Prostate gland (tissue), 2 donors: ENCODE measurements around the gene GAN. TPM values are rescaled to one million over a fixed set of nuclear protein-coding genes. Genes with fewer than 3 reads are reported as not detected.

Experiments
- DNase-seq: peaks from one replicate; pipeline ENCODE4 v3.0.0-alpha.2; 2019; ENCODE audit warnings: low spot score
- H3K27ac ChIP-seq, 2 donors: fragments of 200-600 bp; sonication (generic); 2 replicates each; pipeline ENCODE4 v1.5.1; 2017 to 2019
- H3K27me3 ChIP-seq: fragments of 200-600 bp; sonication (generic); replicated peaks from 2 replicates; pipeline ENCODE4 v1.5.1; 2019; ENCODE audit not compliant: insufficient read depth
- H3K36me3 ChIP-seq, 2 donors: fragments of 200-600 bp; sonication (generic); 1 replicate in 1 of 2; 2 replicates in 1 of 2; pipeline versions ENCODE4 v1.5.1 to v1.8.1; 2017 to 2019
- H3K4me1 ChIP-seq: fragments of 200-600 bp; sonication (generic); replicated peaks from 2 replicates; pipeline ENCODE4 v1.5.1; 2019
- H3K4me3 ChIP-seq, 2 donors: fragments of 200-600 bp; sonication (generic); 2 replicates each; pipeline ENCODE4 v1.5.1; 2017 to 2019
- H3K9me3 ChIP-seq: fragments of 200-600 bp; sonication (generic); 2 replicates; pipeline ENCODE4 v1.5.1; 2017
- POLR2A ChIP-seq: fragments of 450-650 bp; IDR thresholded peaks from one replicate; pipeline ENCODE4 v1.6.1; 2016; ENCODE audit warnings: antibody characterized with exemption, mild to moderate bottlenecking
- POLR2AphosphoS5 ChIP-seq: sonication (generic); formaldehyde crosslinking; IDR thresholded peaks from one replicate; pipeline ENCODE4 v1.6.1; 2017; ENCODE audit warnings: antibody characterized with exemption
- WGBS: methylation state at CpG from one replicate; pipeline ENCODE4 v1.1.5; 2018; 5-methylcytosine and 5-hydroxymethylcytosine counted together
- intact Hi-C: fragments of 100-400 bp; cut with DNase I; formaldehyde crosslinking; loops from one replicate; pipeline ENCODE4 v1.14.2; 2022
- total RNA-seq, 2 donors: library from RNA; depleted of rRNA; stranded (reverse); fragments of >200 nt; gene quantifications; one replicate each; pipeline ENCODE4 v1.1.0, GENCODE V29; 2016
- TF ChIP-seq, protein P1 (sequence below), 4 experiments: fragments of 200-600 bp in 2 of 4; fragments of 450-650 bp in 2 of 4; sonication (generic) in 2 of 4; IDR thresholded peaks; 1 replicate in 3 of 4; 2 replicates in 1 of 4; pipeline ENCODE4 v1.5.1; 2016 to 2019; ENCODE audit warnings: antibody characterized with exemption in 4 of 4, mild to moderate bottlenecking in 2 of 4, moderate library complexity in 2 of 4

Gene GAN
- total RNA-seq, 2 donors from 2014 or later = 8.2 to 10.1 TPM

DNA sequence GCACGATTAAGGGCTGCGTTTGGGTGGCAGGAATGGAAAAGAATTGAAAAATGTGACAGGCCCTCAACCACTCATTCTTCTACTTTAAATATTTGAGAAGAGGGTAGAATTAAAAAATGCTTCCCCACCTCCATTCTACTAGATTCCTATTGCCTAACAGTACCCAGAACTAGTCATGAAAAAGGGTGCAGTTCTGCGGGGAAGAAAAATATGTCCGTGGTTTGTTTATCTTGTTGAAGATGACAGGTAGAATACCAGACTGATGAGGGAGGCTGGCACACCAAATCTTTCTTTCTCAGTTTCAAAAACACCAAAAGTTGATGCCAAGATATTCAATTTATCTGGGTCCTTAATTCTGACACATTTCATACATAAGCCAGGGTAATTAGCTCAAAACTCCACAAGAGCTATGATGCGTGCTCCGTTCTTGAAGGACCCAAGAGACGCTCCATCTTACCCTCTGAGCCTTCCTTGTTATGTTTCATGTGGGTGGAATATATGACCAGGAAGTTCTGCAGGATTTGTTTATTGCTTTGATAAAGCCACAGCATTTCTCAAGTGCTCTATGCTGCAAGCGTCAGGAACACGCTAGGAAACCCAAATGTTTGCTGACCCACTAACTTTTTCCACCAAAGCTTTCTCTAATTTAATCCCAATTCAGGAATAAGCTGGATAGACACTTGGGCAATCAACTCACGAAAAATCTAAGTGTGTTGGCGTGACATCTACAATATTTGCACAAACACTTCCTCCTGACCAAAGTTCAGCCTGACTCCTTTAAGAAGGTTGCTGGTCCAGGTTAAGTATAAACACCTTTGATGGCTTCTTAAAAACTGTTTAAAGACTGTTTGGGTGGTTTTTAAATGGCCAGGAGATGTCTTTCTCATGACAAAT is 20.6 kb upstream of the GAN start:
- Histone ChIP-seq H3K4me3 (no peak overlapping the region), H3K27me3 (no peaks in the 10 kb centered on the region), H3K9me3 (no peaks in the 10 kb centered on the region), H3K36me3 (no peaks in the 10 kb centered on the region), H3K4me1 (no peaks in the 10 kb centered on the region), H3K27ac (no peak overlapping the region)
- no peak for DNase-seq
- TF ChIP-seq, protein P1, sequence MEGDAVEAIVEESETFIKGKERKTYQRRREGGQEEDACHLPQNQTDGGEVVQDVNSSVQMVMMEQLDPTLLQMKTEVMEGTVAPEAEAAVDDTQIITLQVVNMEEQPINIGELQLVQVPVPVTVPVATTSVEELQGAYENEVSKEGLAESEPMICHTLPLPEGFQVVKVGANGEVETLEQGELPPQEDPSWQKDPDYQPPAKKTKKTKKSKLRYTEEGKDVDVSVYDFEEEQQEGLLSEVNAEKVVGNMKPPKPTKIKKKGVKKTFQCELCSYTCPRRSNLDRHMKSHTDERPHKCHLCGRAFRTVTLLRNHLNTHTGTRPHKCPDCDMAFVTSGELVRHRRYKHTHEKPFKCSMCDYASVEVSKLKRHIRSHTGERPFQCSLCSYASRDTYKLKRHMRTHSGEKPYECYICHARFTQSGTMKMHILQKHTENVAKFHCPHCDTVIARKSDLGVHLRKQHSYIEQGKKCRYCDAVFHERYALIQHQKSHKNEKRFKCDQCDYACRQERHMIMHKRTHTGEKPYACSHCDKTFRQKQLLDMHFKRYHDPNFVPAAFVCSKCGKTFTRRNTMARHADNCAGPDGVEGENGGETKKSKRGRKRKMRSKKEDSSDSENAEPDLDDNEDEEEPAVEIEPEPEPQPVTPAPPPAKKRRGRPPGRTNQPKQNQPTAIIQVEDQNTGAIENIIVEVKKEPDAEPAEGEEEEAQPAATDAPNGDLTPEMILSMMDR (IDR thresholded peaks at IDR 0.05) = no peak
- TF ChIP-seq POLR2AphosphoS5 = no peak
- TF ChIP-seq POLR2A = no peak
- 78% methylated on average over 11 of the region's 11 CpGs for WGBS
- intact Hi-C loops = no loop called here

DNA sequence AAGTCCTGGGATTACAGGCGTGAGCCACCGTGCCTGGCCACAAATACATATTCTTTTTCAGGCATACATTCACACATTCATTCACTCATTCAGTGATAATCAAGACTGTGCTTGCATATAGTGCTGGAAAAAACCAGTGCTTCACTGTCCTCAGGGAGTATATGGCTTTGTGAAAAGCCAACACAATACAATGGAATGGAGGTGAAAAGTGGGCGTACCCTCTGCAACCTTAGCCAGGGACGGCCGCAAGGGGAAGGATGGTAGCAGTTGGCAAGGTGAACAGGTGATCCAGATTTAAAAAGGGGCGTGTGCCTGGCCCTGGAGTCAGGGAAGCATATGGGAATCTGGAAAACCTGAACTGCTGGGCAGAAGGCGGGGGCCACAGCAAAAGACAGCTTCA is 18.1 kb upstream of the GAN start:
- Histone ChIP-seq H3K27ac (no peak overlapping the region), H3K36me3 (no peaks in the 10 kb centered on the region), H3K4me1 (no peaks in the 10 kb centered on the region), H3K4me3 (no peak overlapping the region), H3K27me3 (no peaks in the 10 kb centered on the region), H3K9me3 (no peaks in the 10 kb centered on the region)
- WGBS = 83% methylated on average over 7 of the region's 7 CpGs
- DNase-seq = no peak
- TF ChIP-seq POLR2A = no peak
- no peak for TF ChIP-seq POLR2AphosphoS5
- TF ChIP-seq, protein P1 (IDR thresholded peaks at IDR 0.05) = no peak
- intact Hi-C loops = no loop called here

DNA sequence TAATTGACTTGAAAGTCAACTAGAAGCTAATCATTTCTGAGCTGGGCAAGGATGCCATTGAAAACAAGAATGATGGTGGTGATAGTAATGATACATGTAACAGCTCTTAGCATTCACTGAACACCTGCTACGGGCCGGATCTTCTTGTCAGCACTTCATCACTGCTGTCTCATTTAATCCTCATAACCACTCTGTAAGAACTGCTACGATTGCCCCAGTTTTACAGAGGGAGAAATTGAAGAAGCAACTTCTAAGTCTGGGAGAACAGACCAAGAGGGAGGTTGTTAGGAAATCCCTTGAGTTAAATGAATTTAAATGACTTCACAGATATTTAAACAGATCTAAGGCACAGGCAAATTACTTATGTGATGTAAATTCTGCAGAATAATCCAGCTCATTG is 7.0 kb upstream of the GAN start:
- no peak overlapping the region for H3K4me3 ChIP-seq
- intact Hi-C loops = no loop called here
- 74% methylated on average over 3 of the region's 3 CpGs for WGBS

DNA sequence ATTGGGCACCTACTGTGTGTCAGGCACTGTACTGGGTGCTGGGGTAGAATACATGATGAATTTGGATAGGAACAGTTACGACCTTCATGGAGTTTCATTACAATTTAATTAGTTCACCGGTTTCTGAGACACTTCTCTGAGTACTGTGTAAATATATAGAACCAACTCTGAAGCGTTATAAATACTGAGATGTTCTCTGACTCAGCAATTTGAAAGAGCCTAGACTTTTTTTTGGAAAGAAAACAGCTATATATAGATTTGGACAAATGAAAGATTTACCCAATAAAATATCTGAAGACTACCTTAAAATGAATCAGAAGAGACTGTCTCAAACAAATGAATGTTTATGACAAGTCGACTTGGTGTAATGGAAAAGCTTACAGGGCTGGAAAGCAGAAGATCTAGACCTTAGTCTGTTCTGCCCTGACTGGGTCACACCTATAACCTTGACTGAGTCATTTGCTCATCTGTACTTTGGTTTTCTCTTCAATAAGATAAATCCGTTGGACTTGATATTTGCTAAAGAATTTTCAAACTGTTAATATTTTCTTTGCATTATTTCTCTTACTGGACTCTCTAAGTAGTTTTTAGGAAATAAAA is 4.6 kb upstream of the GAN start:
- WGBS = 62% methylated on average over 5 of the region's 5 CpGs
- TF ChIP-seq POLR2A (no peak), POLR2AphosphoS5 (no peak)
- TF ChIP-seq, protein P1 (IDR thresholded peaks at IDR 0.05) = no peak
- Histone ChIP-seq H3K27me3 (no peaks in the 10 kb centered on the region), H3K36me3 (no peaks in the 10 kb centered on the region), H3K4me3 (no peak overlapping the region), H3K4me1 (peaks cover 7% of the 10 kb centered on the region), H3K9me3 (no peaks in the 10 kb centered on the region), H3K27ac (no peak overlapping the region)
- intact Hi-C loops = loop anchor here (10.0 kb wide), 2 partner anchors 215 to 275 kb away; partner anchors contain the start of genes ATMIN and GCSH
- DNase-seq = no peak

More for the DNA sequence above, 7.0 kb upstream of the GAN start:
- Histone ChIP-seq H3K4me1 (peaks cover 2% of the 10 kb centered on the region), H3K36me3 (no peaks in the 10 kb centered on the region), H3K9me3 (no peaks in the 10 kb centered on the region), H3K27ac (no peak overlapping the region), H3K27me3 (no peaks in the 10 kb centered on the region)
- TF ChIP-seq POLR2AphosphoS5 (no peak), POLR2A (no peak)
- TF ChIP-seq, protein P1 (IDR thresholded peaks at IDR 0.05) = no peak
- no peak for DNase-seq
